Left ventricle myocardium inferior (tissue), 1 donor: Measurements from ENCODE around the gene HSD11B1L. TPM values are rescaled to one million over a fixed set of nuclear protein-coding genes. Genes with fewer than 3 reads are reported as not detected.

Experiments
- DNase-seq: peaks from one replicate; pipeline ENCODE4 v3.0.0-alpha.2; 2020
- H3K27ac ChIP-seq: fragments of 200-600 bp; replicated peaks from 2 replicates; pipeline ENCODE4 v1.8.0; 2021
- H3K27me3 ChIP-seq: fragments of 200-600 bp; 2 replicates; pipeline ENCODE4 v1.8.0; 2021; ENCODE audit warnings: low read depth
- H3K36me3 ChIP-seq: fragments of 200-600 bp; 2 replicates; pipeline ENCODE4 v1.8.0; 2021
- H3K4me1 ChIP-seq: fragments of 200-600 bp; 2 replicates; pipeline ENCODE4 v1.8.0; 2021
- H3K4me3 ChIP-seq: fragments of 200-600 bp; 2 replicates; pipeline ENCODE4 v1.8.0; 2021; ENCODE audit warnings: mild to moderate bottlenecking, moderate library complexity
- H3K9me3 ChIP-seq: fragments of 200-600 bp; replicated peaks from 2 replicates; pipeline ENCODE4 v1.8.0; 2021
- intact Hi-C: fragments of 100-400 bp; cut with micrococcal nuclease; formaldehyde crosslinking; loops from one replicate; pipeline ENCODE4 v1.11.0; 2022
- total RNA-seq: library from RNA; stranded (reverse); fragmentation: NEBNext Ultra II Directional; extraction: Animal tissue kit (Norgen Biotek cat#: 25700); gene quantifications from one replicate; pipeline ENCODE4 v1.2.1, GENCODE V29; 2021
- TF ChIP-seq, protein P1 (sequence below): fragments of 200-600 bp; IDR thresholded peaks from 2 replicates; pipeline ENCODE4 v1.8.0; 2021; ENCODE audit warnings: antibody characterized with exemption, mild to moderate bottlenecking, borderline replicate concordance
- donor health status: DM: no; HTN: yes; CAD: no; lungs with severe emphysema.

HSD11B1L gene
- total RNA-seq, 1 donor from 2014 or later, result 4.5 TPM

- Histone ChIP-seq H3K4me3 (no peak overlapping the region), H3K36me3 (peaks cover 100% of the 10 kb centered on the region), H3K9me3 (no peaks in the 10 kb centered on the region), H3K27ac (no peak overlapping the region), H3K27me3 (no peaks in the 10 kb centered on the region), H3K4me1 (no peaks in the 10 kb centered on the region)
- TF ChIP-seq, protein P1, sequence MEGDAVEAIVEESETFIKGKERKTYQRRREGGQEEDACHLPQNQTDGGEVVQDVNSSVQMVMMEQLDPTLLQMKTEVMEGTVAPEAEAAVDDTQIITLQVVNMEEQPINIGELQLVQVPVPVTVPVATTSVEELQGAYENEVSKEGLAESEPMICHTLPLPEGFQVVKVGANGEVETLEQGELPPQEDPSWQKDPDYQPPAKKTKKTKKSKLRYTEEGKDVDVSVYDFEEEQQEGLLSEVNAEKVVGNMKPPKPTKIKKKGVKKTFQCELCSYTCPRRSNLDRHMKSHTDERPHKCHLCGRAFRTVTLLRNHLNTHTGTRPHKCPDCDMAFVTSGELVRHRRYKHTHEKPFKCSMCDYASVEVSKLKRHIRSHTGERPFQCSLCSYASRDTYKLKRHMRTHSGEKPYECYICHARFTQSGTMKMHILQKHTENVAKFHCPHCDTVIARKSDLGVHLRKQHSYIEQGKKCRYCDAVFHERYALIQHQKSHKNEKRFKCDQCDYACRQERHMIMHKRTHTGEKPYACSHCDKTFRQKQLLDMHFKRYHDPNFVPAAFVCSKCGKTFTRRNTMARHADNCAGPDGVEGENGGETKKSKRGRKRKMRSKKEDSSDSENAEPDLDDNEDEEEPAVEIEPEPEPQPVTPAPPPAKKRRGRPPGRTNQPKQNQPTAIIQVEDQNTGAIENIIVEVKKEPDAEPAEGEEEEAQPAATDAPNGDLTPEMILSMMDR, result no peak
- no peak for DNase-seq
- intact Hi-C loops, result no loop called here
Observed at GRCh38 chr19:5655412-5655811, 25.4 kb upstream of the HSD11B1L start.

- no peak overlapping the region for H3K27ac ChIP-seq
- TF ChIP-seq, protein P1, result no peak
- intact Hi-C loops, result no loop called here
Observed at GRCh38 chr19:5661483-5661882, 19.3 kb upstream of the HSD11B1L start.

GRCh38 chr19:5663904-5664303, 16.9 kb upstream of the HSD11B1L start:
- TF ChIP-seq, protein P1, result no peak
- H3K27me3 ChIP-seq, result no peaks in the 10 kb centered on the region
- intact Hi-C loops, result no loop called here
- H3K4me3 ChIP-seq, result no peak overlapping the region
- H3K9me3 ChIP-seq, result no peaks in the 10 kb centered on the region
- H3K36me3 ChIP-seq, result peaks cover 100% of the 10 kb centered on the region
- DNase-seq, result no peak
- no peak overlapping the region for H3K27ac ChIP-seq
- no peaks in the 10 kb centered on the region for H3K4me1 ChIP-seq

More at GRCh38 chr19:5661483-5661882, 19.3 kb upstream of the HSD11B1L start:
- Histone ChIP-seq H3K4me1 (no peaks in the 10 kb centered on the region), H3K27me3 (no peaks in the 10 kb centered on the region), H3K4me3 (no peak overlapping the region), H3K9me3 (no peaks in the 10 kb centered on the region), H3K36me3 (peaks cover 100% of the 10 kb centered on the region)
- DNase-seq, result no peak

DNA sequence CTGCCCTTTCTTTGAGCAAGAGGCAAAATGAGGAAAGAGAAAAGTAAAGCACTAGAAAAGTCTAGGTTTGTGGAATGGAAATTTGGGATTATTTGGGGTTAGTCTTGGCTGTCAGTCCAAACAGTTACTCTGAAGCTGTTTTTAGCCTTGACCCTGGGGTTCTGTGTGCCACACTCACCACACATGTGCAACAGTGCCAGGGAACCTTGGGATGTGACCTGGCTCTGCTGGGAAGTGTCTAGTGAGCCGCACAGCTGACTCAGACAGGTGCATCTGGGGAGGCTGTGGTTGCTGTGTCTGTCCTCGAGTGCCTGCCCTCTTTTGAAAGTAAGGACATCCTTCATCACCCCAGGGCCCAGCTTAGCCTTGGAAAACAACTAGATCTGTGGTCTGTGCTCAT, 16.3 kb upstream of the HSD11B1L start:
- no peaks in the 10 kb centered on the region for H3K9me3 ChIP-seq
- peaks cover 100% of the 10 kb centered on the region for H3K36me3 ChIP-seq
- intact Hi-C loops, result no loop called here
- DNase-seq, result no peak
- TF ChIP-seq, protein P1, result no peak
- no peaks in the 10 kb centered on the region for H3K4me1 ChIP-seq
- H3K4me3 ChIP-seq, result no peak overlapping the region
- H3K27me3 ChIP-seq, result no peaks in the 10 kb centered on the region
- H3K27ac ChIP-seq, result no peak overlapping the region

DNA sequence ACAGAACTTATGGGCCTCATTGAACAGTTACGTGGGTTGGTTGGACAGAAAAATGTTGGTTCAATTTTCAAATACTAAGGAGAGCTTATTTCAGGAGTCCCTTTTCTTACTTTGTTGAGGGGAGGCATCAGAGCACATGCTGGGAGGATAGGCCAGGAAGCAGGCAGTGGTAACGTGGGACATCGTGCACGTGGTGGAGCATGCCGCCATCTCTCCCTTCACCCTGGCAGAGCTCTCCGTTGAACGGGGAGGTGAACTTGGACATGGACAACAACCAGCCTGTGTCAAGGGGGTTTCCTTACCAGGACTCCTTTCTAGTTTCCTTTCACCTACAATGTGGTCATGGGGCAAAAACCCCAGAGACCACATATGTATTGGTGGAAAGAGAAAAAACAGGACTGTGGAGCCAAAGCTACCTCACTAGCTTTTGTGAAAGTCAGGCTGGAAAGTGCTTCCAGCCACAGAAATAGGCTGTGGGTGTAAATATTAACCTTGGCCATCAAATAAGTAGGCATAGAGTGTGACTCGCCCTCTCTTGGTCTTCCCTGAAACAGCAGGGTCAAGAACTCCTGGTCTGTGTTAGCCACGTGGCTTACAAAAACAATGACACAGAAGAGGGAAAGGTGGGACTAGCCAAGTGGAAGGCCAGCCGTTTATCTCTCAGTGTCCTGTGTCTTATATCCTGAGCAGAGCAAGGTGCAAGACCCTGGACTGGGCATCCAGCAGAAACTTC, 14.9 kb upstream of the HSD11B1L start:
- H3K4me3 ChIP-seq, result no peak overlapping the region
- no peaks in the 10 kb centered on the region for H3K27me3 ChIP-seq
- intact Hi-C loops, result no loop called here
- peaks cover 92% of the 10 kb centered on the region for H3K36me3 ChIP-seq
- TF ChIP-seq, protein P1, result no peak
- H3K4me1 ChIP-seq, result no peaks in the 10 kb centered on the region
- H3K9me3 ChIP-seq, result no peaks in the 10 kb centered on the region
- no peak for DNase-seq
- H3K27ac ChIP-seq, result no peak overlapping the region
